GM10266 (cell line): Measurements from ENCODE around the gene TLE1.

Experiments used
- DNase-seq: peaks from one replicate; pipeline ENCODE4 v3.0.0; 2012; ENCODE audit errors: extremely low spot score
- TF ChIP-seq, protein P1 (sequence below): IDR thresholded peaks from 2 replicates; pipeline ENCODE4 v1.5.1; 2012; ENCODE audit warnings: mild to moderate bottlenecking, low read depth; ENCODE audit not compliant: control insufficient read depth, insufficient read depth; ENCODE audit errors: missing control alignments

The TLE1 gene

GRCh38 chr9:81665322-81665871, 23.9 kb downstream of the TLE1 start:
- DNase-seq = no peak
- TF ChIP-seq, protein P1, sequence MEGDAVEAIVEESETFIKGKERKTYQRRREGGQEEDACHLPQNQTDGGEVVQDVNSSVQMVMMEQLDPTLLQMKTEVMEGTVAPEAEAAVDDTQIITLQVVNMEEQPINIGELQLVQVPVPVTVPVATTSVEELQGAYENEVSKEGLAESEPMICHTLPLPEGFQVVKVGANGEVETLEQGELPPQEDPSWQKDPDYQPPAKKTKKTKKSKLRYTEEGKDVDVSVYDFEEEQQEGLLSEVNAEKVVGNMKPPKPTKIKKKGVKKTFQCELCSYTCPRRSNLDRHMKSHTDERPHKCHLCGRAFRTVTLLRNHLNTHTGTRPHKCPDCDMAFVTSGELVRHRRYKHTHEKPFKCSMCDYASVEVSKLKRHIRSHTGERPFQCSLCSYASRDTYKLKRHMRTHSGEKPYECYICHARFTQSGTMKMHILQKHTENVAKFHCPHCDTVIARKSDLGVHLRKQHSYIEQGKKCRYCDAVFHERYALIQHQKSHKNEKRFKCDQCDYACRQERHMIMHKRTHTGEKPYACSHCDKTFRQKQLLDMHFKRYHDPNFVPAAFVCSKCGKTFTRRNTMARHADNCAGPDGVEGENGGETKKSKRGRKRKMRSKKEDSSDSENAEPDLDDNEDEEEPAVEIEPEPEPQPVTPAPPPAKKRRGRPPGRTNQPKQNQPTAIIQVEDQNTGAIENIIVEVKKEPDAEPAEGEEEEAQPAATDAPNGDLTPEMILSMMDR = no peak

GRCh38 chr9:81664638-81665222, 24.6 kb downstream of the TLE1 start:
- TF ChIP-seq, protein P1 = no peak
- no peak for DNase-seq

DNA sequence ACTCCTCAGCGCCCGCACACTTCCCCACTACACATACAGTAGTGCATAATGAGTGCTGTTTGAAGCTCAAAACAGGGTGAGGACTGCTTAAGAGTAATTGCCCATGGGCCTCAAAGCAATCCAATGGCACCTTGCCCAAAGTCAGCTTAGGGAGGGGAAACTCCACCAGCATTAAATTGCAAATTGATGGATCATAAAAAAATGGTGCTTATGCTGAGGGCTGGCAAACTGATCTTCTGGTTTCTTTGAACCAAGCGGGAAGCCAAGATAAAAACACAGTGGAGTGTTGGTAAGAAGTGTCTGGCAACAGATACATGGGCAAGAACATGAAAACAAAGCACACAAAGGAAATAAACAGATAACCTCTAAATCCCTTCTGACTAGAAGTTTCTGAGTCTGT, 28.0 kb downstream of the TLE1 start:
- DNase-seq = no peak
- TF ChIP-seq, protein P1 = no peak

- TF ChIP-seq, protein P1 = no peak
- DNase-seq = no peak
Measured at GRCh38 chr9:81656871-81657337, 32.4 kb downstream of the TLE1 start.

- TF ChIP-seq, protein P1 = no peak
- no peak for DNase-seq
Measured at GRCh38 chr9:81656004-81656403, 33.3 kb downstream of the TLE1 start.

GRCh38 chr9:81653240-81653639, 36.1 kb downstream of the TLE1 start:
- no peak for DNase-seq
- TF ChIP-seq, protein P1 = no peak

GRCh38 chr9:81652058-81652687, 37.2 kb downstream of the TLE1 start:
- no peak for DNase-seq
- TF ChIP-seq, protein P1 = no peak
